HG03196 (cell line): ENCODE results near the gene CLSTN2.

ENCODE experiments used
- ATAC-seq: cut with Tn5 transposase; IDR thresholded peaks from one replicate; pipeline ENCODE4 v1.9.1; 2021; ENCODE audit not compliant: unreplicated experiment

The CLSTN2 gene

GRCh38 chr3:140472306-140473020, 537.5 kb downstream of the CLSTN2 start:
- no peak for ATAC-seq

GRCh38 chr3:140487566-140487965, 552.6 kb downstream of the CLSTN2 start:
- ATAC-seq = no peak

- ATAC-seq = no peak
Measured at GRCh38 chr3:140493271-140493670, 558.3 kb downstream of the CLSTN2 start.

GRCh38 chr3:140494970-140495369, 560.0 kb downstream of the CLSTN2 start:
- no peak for ATAC-seq

- ATAC-seq = no peak
Measured at GRCh38 chr3:140497331-140497730, 562.3 kb downstream of the CLSTN2 start.

- ATAC-seq = no peak
Measured at GRCh38 chr3:140499114-140499757, 564.3 kb downstream of the CLSTN2 start.

GRCh38 chr3:140500473-140500872, 565.5 kb downstream of the CLSTN2 start:
- ATAC-seq = no peak

GRCh38 chr3:140501061-140501769, 566.2 kb downstream of the CLSTN2 start:
- no peak for ATAC-seq

GRCh38 chr3:140501770-140502364, 566.9 kb downstream of the CLSTN2 start:
- no peak for ATAC-seq

- ATAC-seq = peak; percentile 62
Measured at GRCh38 chr3:140505213-140505612, 570.2 kb downstream of the CLSTN2 start.

GRCh38 chr3:140505876-140506275, 570.9 kb downstream of the CLSTN2 start:
- ATAC-seq = no peak

GRCh38 chr3:140508550-140508949, 573.6 kb downstream of the CLSTN2 start:
- ATAC-seq = no peak

GRCh38 chr3:140509534-140509933, 574.5 kb downstream of the CLSTN2 start:
- no peak for ATAC-seq

GRCh38 chr3:140510303-140510861, 575.4 kb downstream of the CLSTN2 start:
- no peak for ATAC-seq

GRCh38 chr3:140521751-140522445, 586.9 kb downstream of the CLSTN2 start:
- no peak for ATAC-seq

GRCh38 chr3:140522653-140523380, 587.8 kb downstream of the CLSTN2 start:
- ATAC-seq = no peak

GRCh38 chr3:140523600-140523999, 588.6 kb downstream of the CLSTN2 start:
- no peak for ATAC-seq

GRCh38 chr3:140527156-140527555, 592.2 kb downstream of the CLSTN2 start:
- ATAC-seq = no peak

- no peak for ATAC-seq
Measured at GRCh38 chr3:140529096-140529495, 594.1 kb downstream of the CLSTN2 start.

- ATAC-seq = no peak
Measured at GRCh38 chr3:140529558-140529957, 594.6 kb downstream of the CLSTN2 start.
